ENCODE measurements around the gene FNDC3B.

FNDC3B gene

GRCh38 chr3:172280406-172281051 is 241.2 kb downstream of the FNDC3B start:
- no peak for DNase-seq (ENCODE audit: low read depth in 2 of 2, low spot score in 1 of 2)

- DNase-seq (ENCODE audit: low read depth in 2 of 2, low spot score in 1 of 2): no peak
These were observed 242.5 kb downstream of the FNDC3B start for GRCh38 chr3:172281884-172282283.

DNA sequence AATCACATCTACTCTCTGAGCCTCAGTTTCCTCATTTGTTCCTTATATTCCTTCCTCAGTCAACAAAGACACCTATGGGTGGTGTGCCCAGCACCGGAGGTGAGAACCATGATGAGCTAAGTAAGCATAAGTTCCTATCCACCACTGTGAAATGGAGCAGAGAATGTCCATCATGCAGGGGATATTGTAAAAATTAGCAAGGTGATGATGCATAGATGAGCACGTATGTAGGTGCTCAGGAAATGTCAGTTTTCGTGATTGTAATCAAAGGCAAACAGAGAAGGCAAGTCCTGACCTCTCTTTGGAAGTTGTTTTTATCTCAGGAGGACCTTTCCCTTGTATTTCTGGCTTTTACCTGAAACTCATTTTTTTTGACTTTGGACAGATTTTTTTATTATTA is 243.5 kb downstream of the FNDC3B start:
- DNase-seq (ENCODE audit: low read depth in 2 of 2, low spot score in 1 of 2): no peak

- DNase-seq (ENCODE audit: low read depth in 2 of 2, low spot score in 1 of 2): no peak
These were observed 244.5 kb downstream of the FNDC3B start for GRCh38 chr3:172283841-172284357.

GRCh38 chr3:172285844-172286243 is 246.5 kb downstream of the FNDC3B start:
- DNase-seq (ENCODE audit: low read depth in 2 of 2, low spot score in 1 of 2): no peak

- no peak for DNase-seq (ENCODE audit: low read depth in 2 of 2, low spot score in 1 of 2)
These were observed 247.3 kb downstream of the FNDC3B start for GRCh38 chr3:172286548-172287148.

GRCh38 chr3:172287937-172288477 is 248.6 kb downstream of the FNDC3B start:
- DNase-seq (ENCODE audit: low read depth in 2 of 2, low spot score in 1 of 2): no peak

DNA sequence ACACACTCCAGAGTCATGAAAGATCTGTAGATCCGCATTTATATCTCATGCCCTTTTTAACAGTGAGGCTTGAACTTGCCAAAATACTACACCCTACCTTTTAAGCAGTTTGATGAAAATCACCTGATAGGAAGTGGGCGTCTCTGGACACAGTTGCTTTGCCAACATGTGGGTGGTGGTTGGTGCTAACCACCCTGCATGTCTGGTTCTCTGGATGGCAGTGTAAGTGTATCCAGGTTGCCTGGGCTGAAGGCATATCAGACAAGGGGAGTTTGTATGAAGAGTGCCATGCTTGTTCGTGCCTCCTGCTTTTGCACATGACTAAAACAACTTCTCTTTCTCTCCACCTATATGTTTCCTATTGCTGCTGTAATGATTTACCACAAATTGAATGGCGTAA is 249.3 kb downstream of the FNDC3B start:
- no peak for DNase-seq (ENCODE audit: low read depth in 2 of 2, low spot score in 1 of 2)

- DNase-seq (ENCODE audit: low read depth in 2 of 2, low spot score in 1 of 2): no peak
These were observed 250.2 kb downstream of the FNDC3B start for GRCh38 chr3:172289583-172289982.

DNA sequence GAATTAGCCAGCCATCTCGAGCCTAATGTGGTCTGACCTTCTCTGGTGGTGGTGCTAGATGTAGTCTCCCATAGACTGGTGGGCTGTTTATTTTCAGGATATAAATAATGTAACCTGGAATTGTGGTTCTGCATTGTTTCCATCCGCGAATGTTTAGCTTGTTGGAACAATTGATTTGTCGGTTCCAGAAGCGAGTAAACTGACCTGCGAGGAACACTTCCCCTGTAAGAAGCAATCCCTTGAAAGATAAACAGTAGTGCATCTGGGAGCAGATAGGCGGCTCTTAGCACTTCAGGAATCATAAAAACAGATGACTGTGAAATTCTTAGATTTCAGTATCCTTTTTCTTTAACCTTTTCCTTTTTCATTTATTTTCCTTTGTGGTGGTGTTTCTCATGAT is 251.1 kb downstream of the FNDC3B start:
- no peak for DNase-seq (ENCODE audit: low read depth in 2 of 2, low spot score in 1 of 2)

- no peak for DNase-seq (ENCODE audit: low read depth in 2 of 2, low spot score in 1 of 2)
These were observed 252.3 kb downstream of the FNDC3B start for GRCh38 chr3:172291650-172292049.

DNA sequence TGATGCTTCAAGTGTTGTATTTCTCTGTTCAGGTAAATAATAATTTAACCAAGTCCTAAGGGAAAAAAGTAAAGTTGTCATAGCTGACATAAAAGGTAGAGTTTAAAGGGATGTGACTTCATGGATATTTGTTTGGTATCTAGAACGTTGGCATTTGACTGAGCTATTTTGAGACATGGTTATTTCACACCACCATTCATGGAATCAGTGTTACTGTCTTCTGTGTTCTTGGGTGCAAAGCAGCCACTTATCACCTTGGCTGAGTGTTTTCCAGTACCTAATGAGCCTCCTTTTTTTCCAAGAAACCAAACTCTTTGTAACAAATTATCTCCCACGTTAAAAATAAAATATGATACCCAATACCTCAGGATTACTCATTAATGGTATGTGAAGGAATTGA is 253.0 kb downstream of the FNDC3B start:
- DNase-seq (ENCODE audit: low read depth in 2 of 2, low spot score in 1 of 2): no peak

- DNase-seq (ENCODE audit: low read depth in 2 of 2, low spot score in 1 of 2): no peak
These were observed 253.7 kb downstream of the FNDC3B start for GRCh38 chr3:172293093-172293492.

- DNase-seq (ENCODE audit: low read depth in 2 of 2, low spot score in 1 of 2): no peak
These were observed 254.9 kb downstream of the FNDC3B start for GRCh38 chr3:172294223-172294806.

DNA sequence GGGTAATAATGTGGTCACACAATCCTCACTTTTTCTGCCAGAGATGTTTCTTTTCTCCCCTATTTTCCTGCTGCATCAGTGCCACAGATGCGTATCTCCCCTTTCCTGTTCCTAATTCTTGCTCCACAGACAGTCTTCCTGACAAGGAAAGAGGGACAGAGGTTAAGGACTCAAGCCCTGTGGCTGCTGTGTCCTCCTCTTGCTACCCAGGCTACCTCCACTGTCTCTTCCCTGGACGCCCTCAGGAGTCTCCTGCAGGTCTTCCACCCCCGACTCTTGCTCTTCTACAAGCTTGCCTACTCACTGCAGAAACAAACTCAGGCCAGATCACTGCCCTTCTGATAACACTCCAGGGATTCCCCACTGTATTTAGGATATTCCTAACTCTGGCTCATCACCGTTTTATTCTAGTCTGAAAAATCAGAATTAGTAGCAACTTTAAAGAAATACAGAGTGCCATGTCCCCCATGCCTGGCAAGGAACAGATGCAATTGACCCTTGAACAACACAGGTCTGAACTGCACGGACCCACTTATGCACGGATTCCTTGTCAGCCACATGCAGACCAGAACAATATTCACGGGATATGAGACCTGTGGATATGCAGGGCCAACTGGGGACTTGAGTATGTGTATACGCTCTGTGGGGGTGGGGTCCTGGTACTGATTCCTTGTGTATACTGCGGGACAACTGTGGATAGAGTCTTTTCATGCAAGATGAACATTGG is 257.0 kb downstream of the FNDC3B start:
- DNase-seq (ENCODE audit: low read depth in 2 of 2, low spot score in 1 of 2): no peak

- no peak for DNase-seq (ENCODE audit: low read depth in 2 of 2, low spot score in 1 of 2)
These were observed 257.6 kb downstream of the FNDC3B start for GRCh38 chr3:172296975-172297332.

DNA sequence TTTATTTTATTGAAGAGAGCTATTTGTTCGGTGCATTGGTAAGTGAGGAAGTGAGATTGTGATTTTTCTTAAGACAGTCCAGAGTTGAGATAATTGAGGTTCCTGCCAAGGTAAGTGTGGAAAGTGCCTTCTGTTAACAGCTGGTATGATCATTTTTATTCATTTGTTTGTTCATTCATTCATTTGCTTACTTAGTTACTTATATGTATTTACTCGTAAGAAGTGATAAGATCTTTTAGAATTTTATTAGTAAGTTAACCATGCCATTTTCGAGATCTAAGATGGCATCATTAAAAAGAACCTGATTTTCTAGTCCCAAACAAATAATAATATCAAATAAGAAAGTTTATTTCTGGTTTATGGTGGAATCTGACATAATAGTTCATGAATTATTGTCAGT is 258.9 kb downstream of the FNDC3B start:
- DNase-seq (ENCODE audit: low read depth in 2 of 2, low spot score in 1 of 2): no peak

DNA sequence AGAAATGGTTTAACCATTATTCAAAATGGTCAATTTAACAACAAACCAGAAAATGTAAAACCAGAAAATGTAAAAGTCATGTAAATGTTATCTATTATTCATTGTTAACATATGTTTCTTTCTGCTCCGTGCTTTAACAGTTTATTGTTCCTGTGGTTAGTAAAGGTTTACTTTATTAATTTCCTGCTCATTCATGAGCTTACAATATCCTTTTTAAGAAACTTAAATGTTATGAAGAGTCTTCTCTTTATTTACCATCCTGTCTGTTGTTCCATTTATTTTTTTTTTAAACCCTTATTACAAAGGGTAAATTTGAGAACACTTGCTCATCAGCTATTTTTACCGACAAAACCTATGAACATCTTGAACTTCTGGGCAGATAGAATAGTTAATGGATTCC is 260.8 kb downstream of the FNDC3B start:
- DNase-seq (ENCODE audit: low read depth in 2 of 2, low spot score in 1 of 2): no peak

DNA sequence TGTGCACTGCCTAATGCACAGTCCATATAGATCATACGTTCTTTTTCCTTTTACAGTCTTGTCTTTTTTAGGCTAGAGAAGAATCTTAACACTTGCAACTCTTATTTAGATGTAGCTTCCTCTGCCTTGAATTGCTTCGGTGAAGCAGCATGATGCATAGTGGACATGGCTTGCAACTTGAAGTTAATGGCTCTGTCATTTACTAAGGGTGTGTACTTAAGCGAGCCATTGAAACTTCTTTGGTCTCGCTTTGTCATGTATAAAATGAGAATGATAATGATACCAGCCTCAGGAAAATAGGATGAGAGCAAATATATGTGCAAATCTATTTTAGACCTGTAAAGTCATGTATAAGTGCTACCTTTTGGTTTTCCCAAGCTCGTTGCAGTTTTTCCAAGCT is 261.5 kb downstream of the FNDC3B start:
- no peak for DNase-seq (ENCODE audit: low read depth in 2 of 2, low spot score in 1 of 2)

DNA sequence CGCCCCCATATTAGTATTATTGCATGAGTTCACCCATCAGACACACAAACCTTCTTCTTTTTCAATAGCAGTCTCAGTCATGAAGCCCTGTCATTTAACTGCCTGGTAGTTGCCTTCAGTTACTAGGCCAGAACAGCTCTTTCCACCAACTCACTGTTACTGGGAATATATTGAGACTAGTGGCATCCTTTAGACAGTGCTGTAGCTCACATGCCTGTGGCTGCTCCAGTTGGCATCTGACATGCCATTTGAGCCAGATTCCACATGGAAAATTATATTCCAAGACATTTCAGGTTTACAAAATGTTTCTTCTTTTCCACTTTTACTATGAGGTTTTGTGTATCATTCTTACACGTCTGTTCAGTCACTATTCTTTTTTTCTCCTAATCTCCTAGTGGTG is 262.8 kb downstream of the FNDC3B start:
- DNase-seq (ENCODE audit: low read depth in 2 of 2, low spot score in 1 of 2): no peak

DNA sequence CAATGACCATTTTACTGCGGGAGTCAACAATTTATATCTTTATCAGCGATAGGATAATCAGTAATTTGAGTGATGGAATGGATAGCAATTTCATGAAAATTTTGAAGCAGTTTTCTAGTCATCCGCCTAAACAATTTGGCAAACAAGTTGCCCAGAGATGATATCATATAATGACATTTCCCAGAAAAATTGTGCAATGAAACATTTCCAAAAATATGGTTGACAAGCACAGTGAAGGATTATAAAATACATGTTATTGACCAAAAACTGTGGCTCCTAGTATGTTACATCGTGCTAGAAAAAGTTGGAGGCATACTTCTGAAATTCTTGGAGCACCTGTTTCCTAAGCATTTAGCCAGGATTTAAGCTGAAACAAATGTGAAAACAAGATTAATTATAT is 263.8 kb downstream of the FNDC3B start:
- no peak for DNase-seq (ENCODE audit: low read depth in 2 of 2, low spot score in 1 of 2)

All from stimulated activated CD8-positive, alpha-beta memory T cell treated with anti-CD3 and anti-CD28 coated beads, Interleukin-4, amount 100 ng/mL, for 1 hour (primary cell).